ENCODE data around the gene SERPINE3. TPM values are rescaled to one million over a fixed set of nuclear protein-coding genes. Genes with fewer than 3 reads are reported as not detected.

The SERPINE3 gene
- total and polyA plus RNA-seq, 3 experiments from 2014 or later, result not detected

DNA sequence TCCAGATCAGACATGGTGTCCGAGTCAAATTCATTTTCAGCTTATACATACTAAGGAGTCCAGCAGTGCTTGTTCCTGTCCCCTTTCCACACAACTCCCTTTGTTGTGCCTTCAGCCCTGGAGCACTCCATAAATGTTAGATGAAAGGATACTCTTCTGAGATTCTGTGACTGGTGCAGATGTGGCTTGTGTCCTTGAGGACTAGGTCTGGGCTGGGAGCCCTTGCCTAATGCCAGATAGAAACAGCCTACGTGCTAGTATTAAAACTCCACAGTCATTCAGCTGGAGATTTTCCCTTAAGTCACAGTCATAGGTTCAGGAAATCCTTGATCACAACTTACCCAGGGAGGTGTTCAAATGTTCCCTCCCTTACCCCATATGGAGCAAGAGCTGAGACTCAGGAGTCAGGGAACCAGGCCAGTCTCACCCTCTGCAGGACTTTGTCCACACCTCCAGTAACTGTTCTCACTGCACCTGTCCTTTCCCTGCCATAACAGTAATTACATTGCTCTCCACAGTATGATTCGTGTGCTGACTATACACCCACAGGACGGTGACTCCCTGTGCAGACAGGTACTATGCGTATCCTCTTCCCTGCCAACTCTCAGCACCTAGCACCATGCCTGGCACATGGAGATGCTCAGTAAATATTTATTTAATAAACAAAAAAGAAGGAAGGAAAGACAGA, 15.5 kb upstream of the SERPINE3 start:
- CTCF ChIA-PET, result no interaction called here

GRCh38 chr13:51324714-51325420, 14.6 kb upstream of the SERPINE3 start:
- H3K4me1 ChIP-seq (ENCODE audit: insufficient read depth, low read length), result no peaks in the 10 kb centered on the region
- H3K36me3 Mint-ChIP-seq, result no peaks in the 10 kb centered on the region
- H3K4me3 Mint-ChIP-seq, result no peak overlapping the region
- no peaks in the 10 kb centered on the region for H3K27me3 ChIP-seq (ENCODE audit: insufficient read depth, low read length, poor library complexity, severe bottlenecking)
- H3K27me3 Mint-ChIP-seq, result peaks cover 0 to 8% of the 10 kb centered on the region in 2 donors
- ChIA-PET CTCF (no interaction called here), POLR2A (no interaction called here)
- H3K27ac Mint-ChIP-seq, result no peak overlapping the region
- no peak overlapping the region for H3K27ac ChIP-seq (ENCODE audit: low read depth, low read length)
- no peak overlapping the region for H3K4me3 ChIP-seq (ENCODE audit: low read length)
- H3K36me3 ChIP-seq (ENCODE audit: insufficient read depth, low read length), result no peaks in the 10 kb centered on the region
- no peaks in the 10 kb centered on the region for H3K9me3 ChIP-seq (ENCODE audit: low read length)
- H3K9me3 Mint-ChIP-seq, result no peaks in the 10 kb centered on the region
- DNase-seq, result no peak
- no peaks in the 10 kb centered on the region for H3K4me1 Mint-ChIP-seq

More for the DNA sequence above, 15.5 kb upstream of the SERPINE3 start:
- no peak overlapping the region for H3K27ac ChIP-seq (ENCODE audit: low read depth, low read length)
- H3K36me3 ChIP-seq (ENCODE audit: insufficient read depth, low read length), result no peaks in the 10 kb centered on the region
- no peaks in the 10 kb centered on the region for H3K4me1 ChIP-seq (ENCODE audit: insufficient read depth, low read length)
- DNase-seq, result no peak
- Mint-ChIP-seq H3K36me3 (no peaks in the 10 kb centered on the region), H3K27ac (no peak overlapping the region), H3K9me3 (no peaks in the 10 kb centered on the region), H3K27me3 (peaks cover 0 to 6% of the 10 kb centered on the region in 2 donors), H3K4me1 (no peaks in the 10 kb centered on the region), H3K4me3 (no peak overlapping the region)
- POLR2A ChIA-PET, result no interaction called here
- H3K9me3 ChIP-seq (ENCODE audit: low read length), result no peaks in the 10 kb centered on the region
- H3K27me3 ChIP-seq (ENCODE audit: insufficient read depth, low read length, poor library complexity, severe bottlenecking), result no peaks in the 10 kb centered on the region
- H3K4me3 ChIP-seq (ENCODE audit: low read length), result no peak overlapping the region

DNA sequence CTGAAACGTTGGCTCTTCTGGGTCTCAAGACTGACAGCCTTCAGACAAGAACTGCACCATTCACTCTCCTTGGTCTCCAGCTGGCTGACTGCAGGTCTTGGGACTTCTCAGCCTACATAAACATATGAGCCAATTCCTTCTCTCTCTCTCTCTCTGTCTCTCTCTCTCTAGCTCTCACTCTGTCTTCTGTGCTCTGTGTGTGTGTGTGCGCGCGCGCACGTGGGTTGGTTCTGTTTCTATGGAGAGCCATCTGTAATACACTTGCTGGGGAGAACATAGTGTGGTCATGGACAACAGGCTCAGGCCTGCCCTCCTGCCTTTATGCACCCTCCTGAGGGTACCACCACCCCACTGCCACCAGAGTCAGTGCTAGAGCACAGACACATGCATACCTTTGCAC, 13.7 kb upstream of the SERPINE3 start:
- Mint-ChIP-seq H3K4me1 (peaks cover 1 to 3% (median 3%) of the 10 kb centered on the region in 3 donors), H3K9me3 (no peaks in the 10 kb centered on the region), H3K36me3 (peaks cover 0 to 3% (median 0%) of the 10 kb centered on the region in 3 donors), H3K4me3 (no peak overlapping the region), H3K27me3 (peaks cover 0 to 8% of the 10 kb centered on the region in 2 donors), H3K27ac (no peak overlapping the region)
- no peaks in the 10 kb centered on the region for H3K4me1 ChIP-seq (ENCODE audit: insufficient read depth, low read length)
- no peaks in the 10 kb centered on the region for H3K36me3 ChIP-seq (ENCODE audit: insufficient read depth, low read length)
- H3K9me3 ChIP-seq (ENCODE audit: low read length), result no peaks in the 10 kb centered on the region
- no peak for DNase-seq
- CTCF ChIA-PET, result no interaction called here
- no peak overlapping the region for H3K4me3 ChIP-seq (ENCODE audit: low read length)
- POLR2A ChIA-PET, result no interaction called here
- H3K27me3 ChIP-seq (ENCODE audit: insufficient read depth, low read length, poor library complexity, severe bottlenecking), result no peaks in the 10 kb centered on the region
- H3K27ac ChIP-seq (ENCODE audit: low read depth, low read length), result no peak overlapping the region

- CTCF ChIA-PET, result no interaction called here
- H3K4me1 Mint-ChIP-seq, result peaks cover 5 to 8% (median 6%) of the 10 kb centered on the region in 3 donors
- peaks cover 0 to 5% (median 0%) of the 10 kb centered on the region in 3 donors for H3K36me3 Mint-ChIP-seq
These were observed 12.7 kb upstream of the SERPINE3 start for GRCh38 chr13:51326777-51327176.

GRCh38 chr13:51327961-51328360, 11.5 kb upstream of the SERPINE3 start:
- Histone ChIP-seq H3K27ac (ENCODE audit: low read depth, low read length) (no peak overlapping the region), H3K9me3 (ENCODE audit: low read length) (no peaks in the 10 kb centered on the region), H3K4me3 (ENCODE audit: low read length) (no peak overlapping the region), H3K4me1 (ENCODE audit: insufficient read depth, low read length) (no peaks in the 10 kb centered on the region), H3K36me3 (ENCODE audit: insufficient read depth, low read length) (no peaks in the 10 kb centered on the region), H3K27me3 (ENCODE audit: insufficient read depth, low read length, poor library complexity, severe bottlenecking) (no peaks in the 10 kb centered on the region)
- peaks cover 0 to 8% of the 10 kb centered on the region in 2 donors for H3K27me3 Mint-ChIP-seq
- DNase-seq, result no peak
- H3K4me1 Mint-ChIP-seq, result peaks cover 9 to 13% (median 10%) of the 10 kb centered on the region in 3 donors
- no peak overlapping the region for H3K4me3 Mint-ChIP-seq
- H3K27ac Mint-ChIP-seq, result no peak overlapping the region
- peaks cover 0 to 5% (median 0%) of the 10 kb centered on the region in 3 donors for H3K36me3 Mint-ChIP-seq
- H3K9me3 Mint-ChIP-seq, result no peaks in the 10 kb centered on the region
- ChIA-PET CTCF (no interaction called here), POLR2A (no interaction called here)

More at GRCh38 chr13:51326777-51327176, 12.7 kb upstream of the SERPINE3 start:
- H3K4me1 ChIP-seq (ENCODE audit: insufficient read depth, low read length), result no peaks in the 10 kb centered on the region
- peaks cover 0 to 8% of the 10 kb centered on the region in 2 donors for H3K27me3 Mint-ChIP-seq
- no peaks in the 10 kb centered on the region for H3K27me3 ChIP-seq (ENCODE audit: insufficient read depth, low read length, poor library complexity, severe bottlenecking)
- H3K4me3 Mint-ChIP-seq, result no peak overlapping the region
- H3K4me3 ChIP-seq (ENCODE audit: low read length), result no peak overlapping the region
- no peaks in the 10 kb centered on the region for H3K9me3 ChIP-seq (ENCODE audit: low read length)
- DNase-seq, result no peak
- H3K27ac Mint-ChIP-seq, result no peak overlapping the region
- H3K27ac ChIP-seq (ENCODE audit: low read depth, low read length), result no peak overlapping the region
- no peaks in the 10 kb centered on the region for H3K9me3 Mint-ChIP-seq
- POLR2A ChIA-PET, result no interaction called here
- H3K36me3 ChIP-seq (ENCODE audit: insufficient read depth, low read length), result no peaks in the 10 kb centered on the region

DNA sequence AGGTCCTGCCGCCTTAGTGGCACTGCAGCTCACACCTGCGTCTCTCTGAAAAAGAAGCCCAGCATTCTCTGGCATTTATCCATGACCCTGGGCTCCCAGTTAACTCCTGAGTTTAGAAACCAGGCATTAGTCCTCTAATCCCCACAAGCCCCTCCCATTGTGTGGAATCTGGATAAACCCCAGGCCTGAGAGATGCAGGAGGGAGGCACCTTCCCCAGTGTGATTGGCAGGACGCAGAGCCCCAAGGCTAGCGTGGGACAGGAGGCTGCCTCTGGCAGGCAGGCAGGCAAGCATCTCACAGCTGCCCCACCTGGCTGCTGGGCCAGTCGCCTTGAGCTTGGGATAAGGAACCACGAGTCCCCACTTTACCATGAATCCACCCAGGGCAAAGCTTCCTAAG, 11.0 kb upstream of the SERPINE3 start:
- Histone ChIP-seq H3K36me3 (ENCODE audit: insufficient read depth, low read length) (no peaks in the 10 kb centered on the region), H3K9me3 (ENCODE audit: low read length) (no peaks in the 10 kb centered on the region), H3K4me1 (ENCODE audit: insufficient read depth, low read length) (no peaks in the 10 kb centered on the region), H3K27me3 (ENCODE audit: insufficient read depth, low read length, poor library complexity, severe bottlenecking) (no peaks in the 10 kb centered on the region), H3K4me3 (ENCODE audit: low read length) (no peak overlapping the region), H3K27ac (ENCODE audit: low read depth, low read length) (no peak overlapping the region)
- peaks cover 0 to 5% (median 0%) of the 10 kb centered on the region in 3 donors for H3K36me3 Mint-ChIP-seq
- peaks cover 11 to 16% (median 14%) of the 10 kb centered on the region in 3 donors for H3K4me1 Mint-ChIP-seq
- peaks cover 0 to 8% of the 10 kb centered on the region in 2 donors for H3K27me3 Mint-ChIP-seq
- ChIA-PET CTCF (no interaction called here), POLR2A (no interaction called here)
- no peaks in the 10 kb centered on the region for H3K9me3 Mint-ChIP-seq
- no peak overlapping the region for H3K27ac Mint-ChIP-seq
- no peak overlapping the region for H3K4me3 Mint-ChIP-seq
- no peak for DNase-seq

DNA sequence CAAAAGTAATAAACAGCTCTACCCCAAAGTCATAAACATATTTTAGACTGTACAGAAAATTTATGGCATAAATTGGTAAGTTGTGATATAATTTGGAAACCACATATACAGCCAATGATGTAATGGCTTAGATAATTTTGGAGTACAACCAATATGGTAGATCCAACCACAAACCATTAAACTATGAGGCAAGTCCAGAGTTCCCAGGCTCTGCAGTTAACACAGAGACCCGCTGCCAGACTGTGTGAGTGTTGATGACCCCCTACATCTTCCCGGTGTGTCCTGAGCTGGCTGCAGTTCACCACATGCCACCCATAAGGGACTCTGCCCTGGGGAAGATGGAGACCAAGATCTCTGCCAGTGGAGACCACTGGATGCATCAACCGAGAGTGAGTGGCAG, 9.9 kb upstream of the SERPINE3 start:
- ChIA-PET POLR2A (no interaction called here), CTCF (no interaction called here)
- DNase-seq, result no peak
- no peak overlapping the region for H3K4me3 Mint-ChIP-seq
- Histone ChIP-seq H3K27ac (ENCODE audit: low read depth, low read length) (no peak overlapping the region), H3K27me3 (ENCODE audit: insufficient read depth, low read length, poor library complexity, severe bottlenecking) (no peaks in the 10 kb centered on the region), H3K9me3 (ENCODE audit: low read length) (no peaks in the 10 kb centered on the region), H3K4me3 (ENCODE audit: low read length) (no peak overlapping the region), H3K36me3 (ENCODE audit: insufficient read depth, low read length) (no peaks in the 10 kb centered on the region), H3K4me1 (ENCODE audit: insufficient read depth, low read length) (no peaks in the 10 kb centered on the region)
- H3K4me1 Mint-ChIP-seq, result peaks cover 11 to 16% (median 14%) of the 10 kb centered on the region in 3 donors
- peaks cover 0 to 5% (median 1%) of the 10 kb centered on the region in 3 donors for H3K36me3 Mint-ChIP-seq
- H3K9me3 Mint-ChIP-seq, result no peaks in the 10 kb centered on the region
- H3K27ac Mint-ChIP-seq, result no peak overlapping the region
- peaks cover 0 to 8% of the 10 kb centered on the region in 2 donors for H3K27me3 Mint-ChIP-seq

DNA sequence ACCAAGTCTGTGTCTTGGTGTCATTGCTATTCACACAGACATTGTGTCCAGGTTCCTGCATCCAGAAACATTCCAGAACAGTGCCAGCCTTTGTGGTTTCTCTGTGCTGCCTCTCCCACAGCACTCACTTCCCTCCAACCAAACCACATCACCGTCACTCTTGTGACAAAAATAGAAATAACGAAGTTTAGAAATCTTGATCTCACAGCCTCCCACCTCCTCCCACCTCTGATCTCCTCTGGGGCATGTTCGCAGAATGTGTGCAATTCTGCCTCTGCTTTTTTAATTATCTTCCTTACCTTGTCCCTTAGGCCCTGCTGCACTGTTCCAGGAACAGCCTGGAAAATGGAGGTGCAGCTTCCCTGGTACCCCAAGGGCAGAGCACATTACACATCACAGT, 8.7 kb upstream of the SERPINE3 start:
- CTCF ChIA-PET, result no interaction called here
- Mint-ChIP-seq H3K27me3 (peaks cover 0 to 8% of the 10 kb centered on the region in 2 donors), H3K9me3 (no peaks in the 10 kb centered on the region), H3K27ac (no peak overlapping the region), H3K4me1 (peaks cover 11 to 16% (median 14%) of the 10 kb centered on the region in 3 donors), H3K36me3 (peaks cover 0 to 5% (median 1%) of the 10 kb centered on the region in 3 donors), H3K4me3 (no peak overlapping the region)
- POLR2A ChIA-PET, result no interaction called here
- DNase-seq, result no peak
- Histone ChIP-seq H3K4me3 (ENCODE audit: low read length) (no peak overlapping the region), H3K4me1 (ENCODE audit: insufficient read depth, low read length) (no peaks in the 10 kb centered on the region), H3K36me3 (ENCODE audit: insufficient read depth, low read length) (no peaks in the 10 kb centered on the region), H3K27me3 (ENCODE audit: insufficient read depth, low read length, poor library complexity, severe bottlenecking) (no peaks in the 10 kb centered on the region), H3K9me3 (ENCODE audit: low read length) (no peaks in the 10 kb centered on the region), H3K27ac (ENCODE audit: low read depth, low read length) (no peak overlapping the region)
